ENCODE measurements around the gene DUSP5. TPM values are rescaled to one million over a fixed set of nuclear protein-coding genes. Genes with fewer than 3 reads are reported as not detected.
A peak's percentile ranks its signal among the peaks of the same experiment; 100 is the strongest.

Gene DUSP5
- total RNA-seq, 1 experiment from 2014 or later: 30.1 TPM

DNA sequence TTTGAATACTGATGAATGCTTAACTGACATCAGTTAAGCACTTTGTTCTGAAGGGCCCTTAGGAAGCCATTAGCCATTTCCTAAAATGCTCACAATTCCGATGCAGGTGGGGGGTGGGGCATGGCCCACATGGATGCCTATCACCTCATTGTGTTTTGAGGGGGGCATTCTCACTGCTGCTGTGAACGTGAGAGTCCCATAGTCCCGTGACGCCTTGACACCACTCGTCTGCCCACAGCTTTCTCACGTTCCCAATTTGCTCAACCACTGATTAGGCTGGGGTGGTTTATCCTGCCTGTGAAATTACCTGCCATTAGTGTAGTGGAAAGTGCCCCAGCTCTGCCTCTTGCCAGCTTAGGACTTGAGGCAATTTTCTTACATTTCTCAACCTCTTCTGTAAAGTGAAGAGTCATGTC is 31.9 kb downstream of the DUSP5 start:
- CTCF ChIA-PET: interaction anchor here (0.6 to 0.9 kb wide), 2 partner anchors 71 to 234 kb away, joined by 4 to 6 read pairs; no protein-coding TSS in a partner anchor
- TF ChIP-seq, protein P1, sequence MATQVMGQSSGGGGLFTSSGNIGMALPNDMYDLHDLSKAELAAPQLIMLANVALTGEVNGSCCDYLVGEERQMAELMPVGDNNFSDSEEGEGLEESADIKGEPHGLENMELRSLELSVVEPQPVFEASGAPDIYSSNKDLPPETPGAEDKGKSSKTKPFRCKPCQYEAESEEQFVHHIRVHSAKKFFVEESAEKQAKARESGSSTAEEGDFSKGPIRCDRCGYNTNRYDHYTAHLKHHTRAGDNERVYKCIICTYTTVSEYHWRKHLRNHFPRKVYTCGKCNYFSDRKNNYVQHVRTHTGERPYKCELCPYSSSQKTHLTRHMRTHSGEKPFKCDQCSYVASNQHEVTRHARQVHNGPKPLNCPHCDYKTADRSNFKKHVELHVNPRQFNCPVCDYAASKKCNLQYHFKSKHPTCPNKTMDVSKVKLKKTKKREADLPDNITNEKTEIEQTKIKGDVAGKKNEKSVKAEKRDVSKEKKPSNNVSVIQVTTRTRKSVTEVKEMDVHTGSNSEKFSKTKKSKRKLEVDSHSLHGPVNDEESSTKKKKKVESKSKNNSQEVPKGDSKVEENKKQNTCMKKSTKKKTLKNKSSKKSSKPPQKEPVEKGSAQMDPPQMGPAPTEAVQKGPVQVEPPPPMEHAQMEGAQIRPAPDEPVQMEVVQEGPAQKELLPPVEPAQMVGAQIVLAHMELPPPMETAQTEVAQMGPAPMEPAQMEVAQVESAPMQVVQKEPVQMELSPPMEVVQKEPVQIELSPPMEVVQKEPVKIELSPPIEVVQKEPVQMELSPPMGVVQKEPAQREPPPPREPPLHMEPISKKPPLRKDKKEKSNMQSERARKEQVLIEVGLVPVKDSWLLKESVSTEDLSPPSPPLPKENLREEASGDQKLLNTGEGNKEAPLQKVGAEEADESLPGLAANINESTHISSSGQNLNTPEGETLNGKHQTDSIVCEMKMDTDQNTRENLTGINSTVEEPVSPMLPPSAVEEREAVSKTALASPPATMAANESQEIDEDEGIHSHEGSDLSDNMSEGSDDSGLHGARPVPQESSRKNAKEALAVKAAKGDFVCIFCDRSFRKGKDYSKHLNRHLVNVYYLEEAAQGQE (IDR thresholded peaks at IDR 0.05; ENCODE audit: insufficient read depth in 1 of 2, low read depth in 2 of 2, low read length in 1 of 2): no peak
- TF ChIP-seq, protein P2, sequence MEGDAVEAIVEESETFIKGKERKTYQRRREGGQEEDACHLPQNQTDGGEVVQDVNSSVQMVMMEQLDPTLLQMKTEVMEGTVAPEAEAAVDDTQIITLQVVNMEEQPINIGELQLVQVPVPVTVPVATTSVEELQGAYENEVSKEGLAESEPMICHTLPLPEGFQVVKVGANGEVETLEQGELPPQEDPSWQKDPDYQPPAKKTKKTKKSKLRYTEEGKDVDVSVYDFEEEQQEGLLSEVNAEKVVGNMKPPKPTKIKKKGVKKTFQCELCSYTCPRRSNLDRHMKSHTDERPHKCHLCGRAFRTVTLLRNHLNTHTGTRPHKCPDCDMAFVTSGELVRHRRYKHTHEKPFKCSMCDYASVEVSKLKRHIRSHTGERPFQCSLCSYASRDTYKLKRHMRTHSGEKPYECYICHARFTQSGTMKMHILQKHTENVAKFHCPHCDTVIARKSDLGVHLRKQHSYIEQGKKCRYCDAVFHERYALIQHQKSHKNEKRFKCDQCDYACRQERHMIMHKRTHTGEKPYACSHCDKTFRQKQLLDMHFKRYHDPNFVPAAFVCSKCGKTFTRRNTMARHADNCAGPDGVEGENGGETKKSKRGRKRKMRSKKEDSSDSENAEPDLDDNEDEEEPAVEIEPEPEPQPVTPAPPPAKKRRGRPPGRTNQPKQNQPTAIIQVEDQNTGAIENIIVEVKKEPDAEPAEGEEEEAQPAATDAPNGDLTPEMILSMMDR (IDR thresholded peaks at IDR 0.05): no peak
- TF ChIP-seq TCF7L2 (IDR thresholded peaks at IDR 0.05; ENCODE audit: low read depth, low read length) (no peak), SIN3A (IDR thresholded peaks at IDR 0.05; ENCODE audit: borderline replicate concordance, insufficient read depth, low read depth, low read length) (no peak), POLR2AphosphoS5 (IDR thresholded peaks at IDR 0.05; ENCODE audit: low read depth, low read length) (no peak)
- 0 out of 2 replicates have a peak, but pooled peaks have one; percentile 8 for ATAC-seq
- in situ Hi-C loops (cut with HindIII; ENCODE audit: low pct_unique_long_range_greater_than_20kb, low sequenced_read_pairs): no loop called here
- no peak overlapping the region for H3K27ac ChIP-seq (ENCODE audit: low read length)
- H3K4me3 ChIP-seq (ENCODE audit: low read depth in 2 of 2, low read length in 2 of 2): no peak overlapping the region
- no peaks in the 10 kb centered on the region for H3K9me3 ChIP-seq (ENCODE audit: control insufficient read depth, insufficient read depth, low read depth, low read length)
- no TSS peak for BruUV-seq (replicated peaks)
- no peaks in the 10 kb centered on the region for H3K36me3 ChIP-seq (ENCODE audit: control insufficient read depth, insufficient read depth, low read length)
- POLR2A ChIA-PET: interaction anchor here (1.0 kb wide), 1 partner anchor 31 kb away, joined by 6 read pairs; no protein-coding TSS in a partner anchor
- DNase-seq (ENCODE audit: low read depth, low spot score): no peak
- no peaks in the 10 kb centered on the region for H3K27me3 ChIP-seq (ENCODE audit: control insufficient read depth, insufficient read depth, low read length)
- H3K4me1 ChIP-seq (ENCODE audit: control insufficient read depth, insufficient read depth, low read length): no peaks in the 10 kb centered on the region; the same call in 1 of the 2 replicates
- intact Hi-C loops (cut with micrococcal nuclease; ENCODE audit: unreplicated experiment): no loop called here

DNA sequence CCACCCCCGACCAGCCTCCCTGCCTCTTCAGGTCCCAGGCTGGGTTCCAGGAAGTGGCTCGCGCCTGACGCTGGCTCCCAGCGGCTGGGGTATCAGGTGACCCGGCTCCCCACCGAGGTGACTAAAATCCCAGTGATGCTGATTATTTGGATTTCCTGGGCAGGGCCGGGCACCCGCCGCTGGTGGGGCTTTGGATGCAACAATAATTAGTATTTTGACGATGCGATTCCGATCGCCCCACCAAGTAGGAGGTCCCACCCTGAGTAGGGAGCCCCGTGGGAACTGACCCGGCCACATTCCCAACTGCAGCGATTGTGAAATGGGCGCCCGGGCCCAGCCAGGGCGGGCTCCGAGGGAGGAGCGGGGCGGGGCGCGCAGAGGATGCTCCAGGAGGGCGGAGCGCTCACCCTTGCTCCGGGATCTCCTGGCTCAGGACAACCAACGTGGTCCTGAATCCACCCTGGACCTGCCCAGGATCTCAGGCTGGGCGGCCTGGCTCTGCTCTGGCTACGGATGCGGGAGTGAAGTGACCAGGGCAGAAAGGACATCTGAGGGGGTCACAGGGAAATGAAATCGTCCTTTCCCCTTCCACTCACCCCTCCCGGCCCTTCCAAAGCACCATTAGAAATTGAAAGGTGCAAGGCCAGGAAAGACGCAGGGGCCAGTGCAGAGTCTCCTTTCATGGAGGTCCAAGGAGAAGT is 32.6 kb downstream of the DUSP5 start:
- Histone ChIP-seq H3K9me3 (ENCODE audit: control insufficient read depth, insufficient read depth, low read depth, low read length) (no peaks in the 10 kb centered on the region), H3K27me3 (ENCODE audit: control insufficient read depth, insufficient read depth, low read length) (no peaks in the 10 kb centered on the region), H3K4me1 (ENCODE audit: control insufficient read depth, insufficient read depth, low read length) (no peaks in the 10 kb centered on the region; the same call in 1 of the 2 replicates), H3K36me3 (ENCODE audit: control insufficient read depth, insufficient read depth, low read length) (no peaks in the 10 kb centered on the region), H3K27ac (ENCODE audit: low read length) (no peak overlapping the region), H3K4me3 (ENCODE audit: low read depth in 2 of 2, low read length in 2 of 2) (peak overlapping the region; percentile 29 to 40)
- DNase-seq (ENCODE audit: low read depth, low spot score) (no peak), ATAC-seq (peak; percentile 91)
- POLR2A ChIA-PET: no interaction called here
- in situ Hi-C loops (cut with HindIII; ENCODE audit: low pct_unique_long_range_greater_than_20kb, low sequenced_read_pairs): no loop called here
- CTCF ChIA-PET: interaction anchor here (0.6 kb wide), 1 partner anchor 235 kb away, joined by 6 read pairs; no protein-coding TSS in a partner anchor
- intact Hi-C loops (cut with micrococcal nuclease; ENCODE audit: unreplicated experiment): no loop called here
- TF ChIP-seq TCF7L2 (IDR thresholded peaks at IDR 0.05; ENCODE audit: low read depth, low read length): no peak
- TF ChIP-seq POLR2AphosphoS5 (IDR thresholded peaks at IDR 0.05; ENCODE audit: low read depth, low read length): no peak
- TF ChIP-seq SIN3A (IDR thresholded peaks at IDR 0.05; ENCODE audit: borderline replicate concordance, insufficient read depth, low read depth, low read length): no peak
- TF ChIP-seq, protein P1 (IDR thresholded peaks at IDR 0.05; ENCODE audit: insufficient read depth in 1 of 2, low read depth in 2 of 2, low read length in 1 of 2): no peak
- TF ChIP-seq, protein P2 (IDR thresholded peaks at IDR 0.05): no peak
- no TSS peak for BruUV-seq (replicated peaks)
